Cardiac septum (tissue), 1 donor: ENCODE results near the gene NANOS2. TPM values are rescaled to one million over a fixed set of nuclear protein-coding genes. Genes with fewer than 3 reads are reported as not detected.

Experiments
- DNase-seq: peaks from one replicate; pipeline ENCODE4 v3.0.0-alpha.2; 2020; ENCODE audit warnings: low spot score
- intact Hi-C: fragments of 100-400 bp; cut with DNase I; formaldehyde crosslinking; loops from one replicate; pipeline ENCODE4 v1.14.0; 2022
- total RNA-seq: library from RNA; stranded (reverse); fragmentation: NEBNext Ultra II Directional; extraction: Animal tissue kit (Norgen Biotek cat#: 25700); gene quantifications from one replicate; pipeline ENCODE4 v1.2.1, GENCODE V29; 2021
- donor health status: DM: no; HTN: no; CAD: no.

Gene NANOS2
- total RNA-seq, 1 donor from 2014 or later = not detected

DNA sequence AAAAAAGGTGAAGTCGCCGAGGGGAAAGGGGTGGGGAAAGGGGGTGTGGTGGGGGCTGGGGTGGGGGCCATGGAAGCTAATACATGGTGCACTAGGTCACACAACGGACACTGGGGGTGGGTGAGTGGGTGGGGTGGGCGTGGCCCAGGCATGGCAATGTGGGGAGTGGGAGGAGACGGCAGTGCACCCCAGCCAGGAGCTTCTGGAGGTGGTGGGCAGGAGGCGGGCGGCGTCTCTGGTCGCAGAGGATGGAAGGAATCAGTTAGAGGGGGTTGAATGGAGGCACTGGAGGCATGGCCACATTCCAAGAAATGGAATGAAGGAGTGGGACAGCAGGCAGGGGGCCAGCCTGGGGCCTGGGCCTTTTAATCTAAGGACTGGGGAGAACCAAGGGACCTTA, 19.2 kb upstream of the NANOS2 start:
- no peak for DNase-seq
- intact Hi-C loops = no loop called here

GRCh38 chr19:45931055-45931454, 16.5 kb upstream of the NANOS2 start:
- intact Hi-C loops = no loop called here
- DNase-seq = no peak

DNA sequence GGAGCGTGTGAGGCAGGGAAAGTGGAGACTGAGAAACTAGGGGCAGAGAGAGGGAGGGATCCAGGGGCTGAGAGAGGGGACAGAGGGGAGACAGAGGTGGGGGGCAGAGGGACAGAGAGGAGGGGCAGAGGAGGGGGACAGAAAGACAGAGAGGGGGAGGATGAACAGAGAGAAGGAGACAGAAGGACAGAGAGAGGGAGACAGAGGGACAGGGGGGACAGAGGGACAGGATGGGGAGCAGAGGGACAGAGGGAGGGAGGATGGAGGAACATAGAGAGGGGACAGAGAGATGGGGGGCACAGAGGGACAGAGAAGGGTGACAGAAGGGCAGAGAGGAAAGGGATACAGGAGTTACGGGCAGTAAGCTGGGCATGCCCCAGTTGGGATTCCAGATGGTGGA, 14.7 kb upstream of the NANOS2 start:
- intact Hi-C loops = loop anchor here (5.0 kb wide), 1 partner anchor 88 kb away; no protein-coding TSS in a partner anchor
- DNase-seq = no peak

- intact Hi-C loops = loop anchor here (5.0 kb wide), 1 partner anchor 90 kb away; no protein-coding TSS in a partner anchor
- DNase-seq = peak; percentile 94
Measured at GRCh38 chr19:45927565-45928261, 13.1 kb upstream of the NANOS2 start.

GRCh38 chr19:45924891-45925447, 10.4 kb upstream of the NANOS2 start:
- intact Hi-C loops = loop anchor here (5.0 kb wide), 1 partner anchor 92 kb away; no protein-coding TSS in a partner anchor
- DNase-seq = no peak

- DNase-seq = no peak
- intact Hi-C loops = no loop called here
Measured at GRCh38 chr19:45922281-45922680, 7.7 kb upstream of the NANOS2 start.

GRCh38 chr19:45920458-45920857, 5.9 kb upstream of the NANOS2 start:
- intact Hi-C loops = no loop called here
- no peak for DNase-seq

- DNase-seq = no peak
- intact Hi-C loops = no loop called here
Measured at GRCh38 chr19:45919678-45920077, 5.1 kb upstream of the NANOS2 start.

DNA sequence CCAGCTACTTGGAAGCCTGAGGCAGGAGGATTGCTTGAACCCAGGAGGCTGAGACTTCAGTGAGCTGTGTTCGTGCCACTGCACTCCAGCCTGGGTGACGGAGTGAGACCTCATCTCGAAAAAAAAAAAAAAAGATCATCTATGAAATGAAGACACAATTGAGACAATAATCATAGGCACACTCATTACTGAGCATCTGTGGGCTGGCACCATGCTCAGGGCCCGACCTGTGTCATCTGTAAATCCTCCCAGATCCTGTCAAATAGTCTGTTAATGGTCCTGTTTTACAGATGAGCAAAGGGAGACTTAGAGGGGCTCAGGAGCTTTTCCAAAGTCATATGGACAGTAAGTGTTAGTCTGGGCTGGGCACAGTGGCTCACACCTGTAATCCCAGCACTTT, 4.1 kb upstream of the NANOS2 start:
- intact Hi-C loops = no loop called here
- no peak for DNase-seq

GRCh38 chr19:45917421-45918091, 3.0 kb upstream of the NANOS2 start:
- no peak for DNase-seq
- intact Hi-C loops = no loop called here

DNA sequence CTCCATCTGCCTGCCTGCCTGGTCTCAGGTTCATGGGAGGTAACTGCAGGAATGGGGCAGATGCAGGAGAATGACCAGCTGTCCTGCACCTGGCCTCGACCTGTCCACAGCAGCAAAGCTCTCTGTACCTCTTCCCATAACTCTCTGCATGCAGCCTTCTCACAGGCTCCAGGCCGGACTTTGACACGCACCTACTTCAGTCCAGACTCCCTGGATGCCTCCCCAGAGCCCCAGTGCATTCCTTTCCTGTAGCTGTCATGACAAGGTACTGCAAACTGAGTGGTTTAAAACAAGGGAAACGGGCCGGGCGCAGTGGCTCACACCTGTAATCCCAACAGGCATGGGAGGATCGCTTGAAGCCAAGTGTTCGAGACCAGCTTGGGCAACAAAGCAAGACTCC, 3.3 kb downstream of the NANOS2 start:
- no peak for DNase-seq
- intact Hi-C loops = no loop called here

DNA sequence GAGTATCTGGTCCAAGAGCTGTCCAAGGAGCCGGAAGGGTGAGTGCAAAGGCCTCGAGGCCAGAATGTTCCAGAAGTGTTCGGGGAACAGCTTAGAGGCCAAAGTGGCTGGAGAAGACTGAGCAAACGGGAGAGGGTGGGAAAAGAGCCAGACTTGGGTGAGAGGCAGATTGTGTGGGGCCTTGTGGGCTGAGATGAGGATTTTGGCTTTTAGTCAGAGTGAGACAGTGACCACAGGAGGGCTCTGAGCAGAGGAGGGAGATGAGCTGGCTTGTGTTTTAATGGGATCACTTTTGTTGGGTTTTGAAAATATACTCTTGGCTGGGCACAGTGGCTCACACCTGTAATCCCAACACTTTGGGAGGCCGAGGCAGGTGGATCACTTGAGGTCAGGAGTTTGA, 5.6 kb downstream of the NANOS2 start:
- intact Hi-C loops = no loop called here
- no peak for DNase-seq

- no peak for DNase-seq
- intact Hi-C loops = no loop called here
Measured at GRCh38 chr19:45906221-45906620, 8.4 kb downstream of the NANOS2 start.

DNA sequence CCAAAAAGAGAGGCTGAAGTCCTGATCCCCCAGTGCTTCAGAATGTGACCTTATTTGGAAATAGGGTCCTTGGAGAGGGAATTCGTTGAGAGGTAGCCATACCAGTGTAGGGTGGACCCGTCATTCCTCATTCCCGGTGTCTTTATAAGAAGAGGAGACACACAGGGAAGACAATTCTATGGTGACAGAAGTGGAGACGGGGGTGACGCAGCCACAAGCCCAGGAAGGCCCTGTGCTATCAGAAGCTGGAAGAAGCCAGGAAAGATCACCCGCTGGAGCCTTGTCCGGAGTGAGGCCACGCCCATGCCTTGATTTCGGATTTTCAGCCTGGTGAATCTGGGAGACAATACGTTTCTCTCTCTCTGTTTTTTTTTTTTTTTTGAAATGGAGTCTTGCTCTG, 9.6 kb downstream of the NANOS2 start:
- intact Hi-C loops = no loop called here
- no peak for DNase-seq

DNA sequence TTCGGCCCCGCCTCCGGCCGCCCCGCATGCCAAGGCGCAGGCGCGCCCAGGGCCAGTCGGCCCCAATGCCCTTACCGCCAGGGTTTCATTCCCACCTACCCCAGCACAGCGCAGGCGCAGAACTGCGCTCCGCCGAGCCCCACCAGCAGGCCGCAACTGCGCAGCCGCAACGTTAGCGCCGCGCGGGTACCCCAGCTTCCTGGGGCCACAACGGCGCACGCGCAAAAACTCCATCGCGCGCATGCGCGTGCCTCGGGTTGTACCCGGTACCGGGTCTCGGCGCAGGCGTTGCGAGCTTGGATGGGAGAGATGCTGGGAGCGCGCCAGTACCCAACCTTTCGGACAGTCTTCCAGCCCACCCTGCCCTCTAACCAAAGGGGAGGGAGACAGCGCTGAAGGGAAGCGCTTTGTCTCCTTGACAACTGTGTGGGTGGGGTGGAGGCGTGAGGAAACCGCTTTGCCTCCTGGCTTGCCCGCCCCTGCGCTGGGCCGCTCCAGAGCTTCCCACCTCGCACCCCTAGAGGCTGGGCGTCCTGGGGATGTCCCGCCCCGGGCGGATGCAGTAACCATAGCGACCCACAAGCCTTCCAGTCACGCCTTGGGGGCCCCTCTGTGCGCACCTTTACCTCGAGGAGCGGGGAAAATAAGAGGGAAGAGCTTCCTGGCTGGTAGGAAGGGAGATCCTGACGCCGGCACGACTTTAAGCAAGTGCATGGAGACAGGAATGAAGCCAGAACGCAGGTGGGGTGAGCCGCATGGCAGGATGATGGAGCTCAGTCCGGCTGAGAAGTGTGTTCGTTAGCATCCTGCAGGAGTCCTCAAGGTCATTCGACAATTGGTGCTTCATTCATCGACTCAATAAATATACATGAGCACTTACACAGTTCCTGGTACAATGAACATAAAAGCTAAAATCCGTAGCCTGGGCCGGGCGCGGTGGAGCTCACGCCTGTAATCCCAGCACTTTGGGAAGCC, 11.6 kb downstream of the NANOS2 start:
- DNase-seq = peak; percentile 99
- intact Hi-C loops = no loop called here

DNA sequence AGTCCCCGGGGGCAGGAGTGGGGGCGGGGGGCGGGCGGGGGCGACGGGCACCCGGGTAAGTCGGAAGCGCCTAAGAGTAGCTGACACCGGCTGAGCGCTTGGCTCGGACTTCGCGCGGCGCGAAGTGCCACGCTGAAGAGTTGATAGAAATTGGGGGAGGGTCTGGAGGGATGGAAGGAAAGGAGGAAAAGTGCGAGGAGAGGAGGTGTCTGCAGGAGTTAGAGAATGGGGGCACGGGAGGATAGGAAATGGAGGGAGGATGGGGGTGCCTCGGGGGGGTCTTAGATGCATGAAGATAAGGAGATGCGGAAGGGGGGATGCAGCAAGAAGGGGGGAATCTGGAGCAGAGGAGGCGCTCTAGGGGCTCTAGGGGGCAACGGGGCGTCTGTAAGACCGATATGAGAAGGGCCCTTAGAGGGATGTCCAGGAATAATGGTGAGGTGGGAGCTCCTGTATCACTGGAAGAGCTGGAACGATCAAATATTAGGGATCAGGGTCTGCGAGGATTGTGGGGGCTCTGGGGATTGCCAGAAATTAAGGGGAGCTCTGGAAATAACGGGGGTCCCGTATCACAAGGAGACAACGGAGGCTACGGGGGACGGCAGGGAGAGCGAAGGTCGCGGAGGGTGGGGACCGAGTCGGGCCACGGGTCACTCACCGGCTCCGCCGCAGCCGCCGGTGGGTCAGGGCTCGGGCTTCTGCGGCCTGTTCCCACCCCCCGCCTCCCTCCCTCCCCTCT, 12.5 kb downstream of the NANOS2 start, which contains the start of gene MYPOP:
Gene MYPOP, minus strand, starts transcription at position 702 of the 739 bp plus-strand sequence. CDS start 840 bp downstream, outside the sequence.
- intact Hi-C loops = no loop called here
- no peak for DNase-seq

- intact Hi-C loops = no loop called here
- no peak for DNase-seq
Measured at GRCh38 chr19:45901432-45901911, 13.1 kb downstream of the NANOS2 start.

- intact Hi-C loops = no loop called here
- DNase-seq = no peak
Measured at GRCh38 chr19:45900738-45901431, 13.7 kb downstream of the NANOS2 start.
